Breast epithelium (tissue), 4 donors: ENCODE results near the gene HOXA5. TPM values are rescaled to one million over a fixed set of nuclear protein-coding genes. Genes with fewer than 3 reads are reported as not detected.
A peak's percentile ranks its signal among the peaks of the same experiment; 100 is the strongest.

Source experiments
- DNase-seq, 2 donors: peaks; one replicate each; pipeline ENCODE4 v3.0.0-alpha.2; 2019; ENCODE audit warnings: low spot score in 2 of 2
- H3K27ac ChIP-seq, 2 donors: fragments of 200-600 bp; sonication (generic) in 1 of 2; one replicate each; pipeline ENCODE4 v1.5.1; 2016 to 2019; ENCODE audit warnings: mild to moderate bottlenecking in 1 of 2
- H3K27me3 ChIP-seq, 2 donors: fragments of 200-600 bp; sonication (generic) in 1 of 2; one replicate each; pipeline versions ENCODE4 v1.5.1 to v1.6.0; 2017 to 2019; ENCODE audit warnings: control low read depth in 1 of 2, mild to moderate bottlenecking in 1 of 2
- H3K36me3 ChIP-seq: fragments of 200-600 bp; one replicate; pipeline ENCODE4 v1.5.1; 2019
- H3K4me1 ChIP-seq, 2 donors: fragments of 200-600 bp; sonication (generic); one replicate each; pipeline ENCODE4 v1.5.1; 2016 to 2019; ENCODE audit warnings: control low read depth in 1 of 2
- H3K4me3 ChIP-seq, 3 donors: fragments of 200-600 bp; sonication (generic); 1 replicate in 2 of 3; 2 replicates in 1 of 3; pipeline ENCODE4 v1.5.1; 2016 to 2019; ENCODE audit warnings: mild to moderate bottlenecking in 3 of 3, moderate library complexity in 2 of 3
- H3K9me3 ChIP-seq, 2 donors: fragments of 200-600 bp; sonication (generic) in 1 of 2; one replicate each; pipeline ENCODE4 v1.5.1; 2016 to 2019; ENCODE audit warnings: control low read depth in 1 of 2
- CTCF ChIP-seq, 3 donors: fragments of 450-650 bp; IDR thresholded peaks; one replicate each; pipeline ENCODE4 v1.5.1; 2016 to 2017; ENCODE audit warnings: antibody characterized with exemption in 3 of 3, mild to moderate bottlenecking in 3 of 3, moderate library complexity in 3 of 3
- POLR2A ChIP-seq: fragments of 450-650 bp; IDR thresholded peaks from one replicate; pipeline ENCODE4 v1.6.1; 2016; ENCODE audit warnings: antibody characterized with exemption, mild to moderate bottlenecking, moderate library complexity
- POLR2AphosphoS5 ChIP-seq, 3 donors: sonication (generic); formaldehyde crosslinking; IDR thresholded peaks; one replicate each; pipeline ENCODE4 v1.6.1; 2017; ENCODE audit warnings: antibody characterized with exemption in 3 of 3
- intact Hi-C: fragments of 100-400 bp; cut with DNase I; formaldehyde crosslinking; loops from one replicate; pipeline ENCODE4 v1.15.1; 2023; ENCODE audit warnings: low total_unique reads
- total RNA-seq, 3 donors: library from RNA; depleted of rRNA; stranded (reverse); fragments of >200 nt; gene quantifications; one replicate each; pipeline ENCODE4 v1.1.0, GENCODE V29; 2016

The HOXA5 gene
- total RNA-seq, 3 donors from 2014 or later, result 11.5 to 48.7 (median 22.6) TPM

- Histone ChIP-seq H3K9me3 (no peaks in the 10 kb centered on the region), H3K27me3 (peaks cover 4 to 67% of the 10 kb centered on the region in 2 donors), H3K36me3 (no peaks in the 10 kb centered on the region), H3K4me1 (no peaks in the 10 kb centered on the region), H3K4me3 (peak overlapping the region in 2 of 3 donors; percentile 62 to 76), H3K27ac (no peak overlapping the region)
- TF ChIP-seq POLR2A (no peak), POLR2AphosphoS5 (IDR thresholded peaks at IDR 0.05) (no peak), CTCF (IDR thresholded peaks at IDR 0.05) (no peak)
- intact Hi-C loops, result loop anchor here (10.0 kb wide), 1 partner anchor 1320 kb away; no protein-coding TSS in a partner anchor
- DNase-seq, result peak in 1 of 2 donors; percentile 42
Observed at GRCh38 chr7:27174874-27175625, 31.6 kb upstream of the HOXA5 start.

GRCh38 chr7:27173956-27174873 lies 30.7 kb upstream of the HOXA5 start, which contains the start of gene HOXA10:
TSS of gene HOXA10 (minus strand) at chr7:27174320. CDS start at chr7:27174306, 14 bp downstream.
- DNase-seq, result peak in 1 of 2 donors; percentile 48
- H3K27me3 ChIP-seq, result peaks cover 3 to 67% of the 10 kb centered on the region in 2 donors

DNA sequence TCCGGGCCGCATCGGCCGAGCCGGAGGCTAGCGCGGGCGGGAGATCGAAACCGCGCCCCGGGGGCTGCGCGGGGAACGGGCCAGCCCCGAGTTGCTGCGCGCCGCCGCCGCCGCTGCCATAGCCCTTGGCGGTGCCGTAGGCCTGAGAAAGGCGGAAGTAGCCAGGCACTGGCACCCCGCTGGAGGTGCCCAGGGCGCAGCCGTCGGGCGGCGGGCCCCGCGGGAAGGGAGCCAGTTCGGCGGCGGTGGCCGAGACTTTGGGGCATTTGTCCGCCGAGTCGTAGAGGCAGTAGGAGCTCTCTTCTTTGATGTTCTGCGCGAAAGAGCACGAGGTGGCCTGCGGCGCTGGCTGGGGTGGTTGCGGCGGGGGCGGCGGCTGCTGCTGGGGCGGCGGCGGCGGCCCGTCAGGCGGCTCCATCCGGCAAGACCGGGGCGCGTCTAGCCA lies 30.1 kb upstream of the HOXA5 start:
- DNase-seq, result peak in 1 of 2 donors; percentile 49
- no peaks in the 10 kb centered on the region for H3K4me1 ChIP-seq
- H3K4me3 ChIP-seq, result peak overlapping the region; percentile 62 to 91 (median 76)
- H3K27ac ChIP-seq, result peak overlapping the region; percentile 82 to 91
- TF ChIP-seq POLR2AphosphoS5 (IDR thresholded peaks at IDR 0.05), result peak in 1 of 3 donors; percentile 20
- no peak for TF ChIP-seq POLR2A
- H3K9me3 ChIP-seq, result no peaks in the 10 kb centered on the region
- no peaks in the 10 kb centered on the region for H3K36me3 ChIP-seq
- H3K27me3 ChIP-seq, result peaks cover 3 to 69% of the 10 kb centered on the region in 2 donors
- intact Hi-C loops, result loop anchor here (10.0 kb wide), 1 partner anchor 1319 kb away; no protein-coding TSS in a partner anchor

More at GRCh38 chr7:27173956-27174873, 30.7 kb upstream of the HOXA5 start, which contains the start of gene HOXA10:
- H3K36me3 ChIP-seq, result no peaks in the 10 kb centered on the region
- H3K4me1 ChIP-seq, result no peaks in the 10 kb centered on the region
- H3K4me3 ChIP-seq, result peak within 1 kb of the TSS; percentile 62 to 91 (median 76)
- TF ChIP-seq POLR2AphosphoS5 (IDR thresholded peaks at IDR 0.05) (no peak), POLR2A (no peak), CTCF (IDR thresholded peaks at IDR 0.05) (no peak)
- intact Hi-C loops, result loop anchor here (10.0 kb wide), 1 partner anchor 1319 kb away; no protein-coding TSS in a partner anchor
- peak within 1 kb of the TSS; percentile 82 to 91 for H3K27ac ChIP-seq
- no peaks in the 10 kb centered on the region for H3K9me3 ChIP-seq

- Histone ChIP-seq H3K36me3 (no peaks in the 10 kb centered on the region), H3K27me3 (peaks cover 3 to 75% of the 10 kb centered on the region in 2 donors), H3K4me3 (peak overlapping the region; percentile 62 to 91 (median 76)), H3K9me3 (no peaks in the 10 kb centered on the region), H3K27ac (peak overlapping the region; percentile 82 to 91), H3K4me1 (no peaks in the 10 kb centered on the region)
- TF ChIP-seq POLR2AphosphoS5 (IDR thresholded peaks at IDR 0.05) (peak in 1 of 3 donors; percentile 30), POLR2A (no peak)
- DNase-seq, result peak in 1 of 2 donors; percentile 59
- intact Hi-C loops, result loop anchor here (10.0 kb wide), 1 partner anchor 1318 kb away; no protein-coding TSS in a partner anchor
Observed at GRCh38 chr7:27172823-27173510, 29.5 kb upstream of the HOXA5 start.

GRCh38 chr7:27172315-27172774 lies 28.9 kb upstream of the HOXA5 start:
- Histone ChIP-seq H3K36me3 (no peaks in the 10 kb centered on the region), H3K27ac (peak overlapping the region; percentile 82 to 91), H3K27me3 (peaks cover 3 to 75% of the 10 kb centered on the region in 2 donors), H3K4me3 (peak overlapping the region; percentile 62 to 91 (median 76)), H3K9me3 (no peaks in the 10 kb centered on the region), H3K4me1 (no peaks in the 10 kb centered on the region)
- intact Hi-C loops, result loop anchor here (10.0 kb wide), 1 partner anchor 1318 kb away; no protein-coding TSS in a partner anchor
- DNase-seq, result peak in 1 of 2 donors; percentile 45
- TF ChIP-seq POLR2AphosphoS5 (IDR thresholded peaks at IDR 0.05), result no peak
- no peak for TF ChIP-seq POLR2A
- TF ChIP-seq CTCF (IDR thresholded peaks at IDR 0.05), result no peak
